Stimulated activated CD4-positive, alpha-beta T cell treated with anti-CD3 and anti-CD28 coated beads, TNF-alpha, amount 100 ng/mL, for 4 hours (primary cell): ENCODE data around the gene PPBP.

Experiments used
- DNase-seq, 3 experiments: peaks; one replicate each; pipeline ENCODE4 v3.0.0-alpha.2; 2020; ENCODE audit warnings: low read depth in 3 of 3

PPBP gene

GRCh38 chr4:73948291-73948690, 39.7 kb downstream of the PPBP start:
- DNase-seq = no peak

GRCh38 chr4:73947239-73947985, 40.6 kb downstream of the PPBP start:
- DNase-seq = no peak

- DNase-seq = no peak
These were observed 42.1 kb downstream of the PPBP start for GRCh38 chr4:73945674-73946449.

GRCh38 chr4:73945140-73945539, 42.9 kb downstream of the PPBP start:
- no peak for DNase-seq

- no peak for DNase-seq
These were observed 43.7 kb downstream of the PPBP start for GRCh38 chr4:73944061-73944875.

- no peak for DNase-seq
These were observed 44.4 kb downstream of the PPBP start for GRCh38 chr4:73943555-73943954.

- no peak for DNase-seq
These were observed 51.0 kb downstream of the PPBP start for GRCh38 chr4:73936969-73937368.
